Osteocyte (in vitro differentiated cells): ENCODE data around the gene ABI3BP. TPM values are rescaled to one million over a fixed set of nuclear protein-coding genes. Genes with fewer than 3 reads are reported as not detected.

Experiments
- DNase-seq: peaks from one replicate; pipeline ENCODE4 v3.0.0; 2021; ENCODE audit warnings: mixed read lengths; ENCODE audit not compliant: unreplicated experiment; ENCODE audit errors: extremely low spot score
- H3K27ac Mint-ChIP-seq: one replicate; pipeline ENCODE4 v1.8.0; 2021; ENCODE audit warnings: mild to moderate bottlenecking, mixed read lengths; ENCODE audit not compliant: unreplicated experiment
- H3K27me3 Mint-ChIP-seq: one replicate; pipeline ENCODE4 v1.8.0; 2021; ENCODE audit warnings: mixed read lengths; ENCODE audit not compliant: unreplicated experiment
- H3K36me3 Mint-ChIP-seq: one replicate; pipeline ENCODE4 v1.8.0; 2021; ENCODE audit warnings: mixed read lengths; ENCODE audit not compliant: unreplicated experiment
- H3K4me1 Mint-ChIP-seq: one replicate; pipeline ENCODE4 v1.8.0; 2021; ENCODE audit warnings: mixed read lengths; ENCODE audit not compliant: unreplicated experiment
- H3K4me3 Mint-ChIP-seq: one replicate; pipeline ENCODE4 v1.8.0; 2021; ENCODE audit warnings: mild to moderate bottlenecking, moderate library complexity, mixed read lengths; ENCODE audit not compliant: unreplicated experiment
- H3K9me3 Mint-ChIP-seq: one replicate; pipeline ENCODE4 v1.8.0; 2021; ENCODE audit warnings: mixed read lengths; ENCODE audit not compliant: unreplicated experiment
- CTCF ChIP-seq: fragments of 200-600 bp; sonication (generic); IDR thresholded peaks from 2 replicates; pipeline ENCODE4 v1.5.0; 2021; ENCODE audit warnings: antibody characterized with exemption, mild to moderate bottlenecking, moderate library complexity
- total RNA-seq: library from RNA; stranded (reverse); gene quantifications from 2 replicates; pipeline ENCODE4 v1.2.1, GENCODE V29; 2021

The ABI3BP gene
- total RNA-seq, 1 donor from 2014 or later: 157 TPM

GRCh38 chr3:100765437-100765975, 227.7 kb downstream of the ABI3BP start:
- Mint-ChIP-seq H3K4me1 (no peaks in the 10 kb centered on the region), H3K27me3 (no peaks in the 10 kb centered on the region)

GRCh38 chr3:100761951-100762350, 231.3 kb downstream of the ABI3BP start:
- no peak overlapping the region for H3K4me3 Mint-ChIP-seq
- no peaks in the 10 kb centered on the region for H3K9me3 Mint-ChIP-seq
- H3K27ac Mint-ChIP-seq: no peak overlapping the region
- TF ChIP-seq CTCF: no peak
- peaks cover 8% of the 10 kb centered on the region for H3K4me1 Mint-ChIP-seq
- no peaks in the 10 kb centered on the region for H3K27me3 Mint-ChIP-seq
- no peak for DNase-seq
- H3K36me3 Mint-ChIP-seq: peaks cover 10% of the 10 kb centered on the region

More at GRCh38 chr3:100765437-100765975, 227.7 kb downstream of the ABI3BP start:
- DNase-seq: no peak
- Mint-ChIP-seq H3K27ac (no peak overlapping the region), H3K36me3 (peaks cover 10% of the 10 kb centered on the region), H3K9me3 (no peaks in the 10 kb centered on the region), H3K4me3 (no peak overlapping the region)
- no peak for TF ChIP-seq CTCF

- H3K4me3 Mint-ChIP-seq: no peak overlapping the region
- DNase-seq: no peak
- H3K4me1 Mint-ChIP-seq: peaks cover 8% of the 10 kb centered on the region
- H3K27ac Mint-ChIP-seq: no peak overlapping the region
- H3K27me3 Mint-ChIP-seq: no peaks in the 10 kb centered on the region
- H3K36me3 Mint-ChIP-seq: peaks cover 13% of the 10 kb centered on the region
- peak; percentile 7 for TF ChIP-seq CTCF
- H3K9me3 Mint-ChIP-seq: no peaks in the 10 kb centered on the region
Observed at GRCh38 chr3:100761211-100761942, 231.8 kb downstream of the ABI3BP start.

GRCh38 chr3:100760377-100760776, 232.8 kb downstream of the ABI3BP start:
- Mint-ChIP-seq H3K4me1 (peaks cover 8% of the 10 kb centered on the region), H3K36me3 (peaks cover 13% of the 10 kb centered on the region), H3K9me3 (no peaks in the 10 kb centered on the region), H3K4me3 (no peak overlapping the region), H3K27ac (no peak overlapping the region), H3K27me3 (no peaks in the 10 kb centered on the region)
- TF ChIP-seq CTCF: no peak
- DNase-seq: no peak

GRCh38 chr3:100759950-100760349, 233.3 kb downstream of the ABI3BP start:
- Mint-ChIP-seq H3K4me1 (peaks cover 8% of the 10 kb centered on the region), H3K4me3 (no peak overlapping the region), H3K27me3 (no peaks in the 10 kb centered on the region), H3K9me3 (no peaks in the 10 kb centered on the region), H3K36me3 (peaks cover 13% of the 10 kb centered on the region), H3K27ac (no peak overlapping the region)
- TF ChIP-seq CTCF: no peak
- no peak for DNase-seq
